Astrocyte (in vitro differentiated cells and primary cell): ENCODE data around the gene PFKFB2. TPM values are rescaled to one million over a fixed set of nuclear protein-coding genes. Genes with fewer than 3 reads are reported as not detected.

Source experiments
- DNase-seq: peaks from one replicate; pipeline ENCODE4 v3.0.0-alpha.2; 2010; ENCODE audit warnings: low read depth
- FAIRE-seq: peaks from 2 replicates; lab custom pipeline; 2011; peaks lifted over from hg19 to GRCh38; lab: Jason Lieb, UNC
- H2AFZ ChIP-seq: 2 replicates; pipeline ENCODE4 v1.6.0; 2012; ENCODE audit warnings: low read depth, low read length, inconsistent platforms
- H3K27ac ChIP-seq: 2 replicates; pipeline ENCODE4 v1.5.1; 2011; ENCODE audit warnings: low read depth, low read length, inconsistent platforms
- H3K27me3 ChIP-seq: 2 replicates; pipeline ENCODE4 v1.6.0; 2011; ENCODE audit warnings: low read length, inconsistent platforms; ENCODE audit not compliant: insufficient read depth
- H3K36me3 ChIP-seq: 2 replicates; pipeline ENCODE4 v1.5.1; 2011; ENCODE audit warnings: low read length, inconsistent platforms; ENCODE audit not compliant: insufficient read depth
- H3K4me1 ChIP-seq: 2 replicates; pipeline ENCODE4 v1.5.1; 2011; ENCODE audit warnings: low read length, inconsistent platforms; ENCODE audit not compliant: insufficient read depth
- H3K4me2 ChIP-seq: 2 replicates; pipeline ENCODE4 v1.6.0; 2012; ENCODE audit warnings: low read length, inconsistent platforms
- H3K4me3 ChIP-seq: 2 replicates; pipeline ENCODE4 v1.5.1; 2011; ENCODE audit warnings: low read depth, mild to moderate bottlenecking, low read length, inconsistent platforms; ENCODE audit not compliant: insufficient read depth
- H3K79me2 ChIP-seq: 2 replicates; pipeline ENCODE4 v1.6.0; 2012; ENCODE audit warnings: mild to moderate bottlenecking, low read length, inconsistent platforms; ENCODE audit not compliant: insufficient read depth
- H3K9ac ChIP-seq: 2 replicates; pipeline ENCODE4 v1.6.0; 2012; ENCODE audit warnings: mild to moderate bottlenecking, low read length, inconsistent platforms
- H3K9me3 ChIP-seq: 2 replicates; pipeline ENCODE4 v1.5.1; 2012; ENCODE audit warnings: low read depth, mild to moderate bottlenecking, low read length, inconsistent platforms; ENCODE audit not compliant: insufficient read depth
- H4K20me1 ChIP-seq: 2 replicates; pipeline ENCODE4 v1.6.0; 2012; ENCODE audit warnings: low read length, inconsistent platforms; ENCODE audit not compliant: insufficient read depth
- H3K27ac Mint-ChIP-seq: one replicate; pipeline ENCODE4 v1.8.0; 2021; ENCODE audit warnings: mild to moderate bottlenecking, mixed read lengths; ENCODE audit not compliant: unreplicated experiment
- H3K27me3 Mint-ChIP-seq: one replicate; pipeline ENCODE4 v1.8.0; 2021; ENCODE audit warnings: low read depth, mixed read lengths; ENCODE audit not compliant: unreplicated experiment
- H3K36me3 Mint-ChIP-seq: one replicate; pipeline ENCODE4 v1.8.0; 2021; ENCODE audit warnings: low read depth, mixed read lengths; ENCODE audit not compliant: unreplicated experiment
- H3K4me1 Mint-ChIP-seq: one replicate; pipeline ENCODE4 v1.8.0; 2021; ENCODE audit warnings: low read depth, mixed read lengths; ENCODE audit not compliant: unreplicated experiment
- H3K4me3 Mint-ChIP-seq: one replicate; pipeline ENCODE4 v1.8.0; 2021; ENCODE audit warnings: mild to moderate bottlenecking, moderate library complexity, mixed read lengths; ENCODE audit not compliant: unreplicated experiment
- H3K9me3 Mint-ChIP-seq: one replicate; pipeline ENCODE4 v1.8.0; 2021; ENCODE audit warnings: mild to moderate bottlenecking, mixed read lengths; ENCODE audit not compliant: unreplicated experiment
- CTCF ChIP-seq: IDR thresholded peaks from 2 replicates; pipeline ENCODE4 v1.5.1; 2011; ENCODE audit warnings: low read depth, mild to moderate bottlenecking, inconsistent platforms, low read length, moderate library complexity; ENCODE audit not compliant: insufficient read depth
- EZH2 ChIP-seq: IDR thresholded peaks from 2 replicates; pipeline ENCODE4 v1.6.1; 2012; ENCODE audit warnings: mild to moderate bottlenecking, low read length, inconsistent platforms; ENCODE audit not compliant: insufficient read depth
- total RNA-seq: library from RNA; stranded (reverse); gene quantifications from 2 replicates; pipeline ENCODE4 v1.2.1, GENCODE V29; 2021

Gene PFKFB2
- total RNA-seq, 1 donor from 2014 or later, result 6.2 TPM

GRCh38 chr1:207017615-207018559, 35.2 kb upstream of the PFKFB2 start:
- H3K27me3 ChIP-seq, result no peaks in the 10 kb centered on the region
- Mint-ChIP-seq H3K36me3 (no peaks in the 10 kb centered on the region), H3K4me1 (peaks cover 11% of the 10 kb centered on the region), H3K4me3 (no peak overlapping the region), H3K27me3 (peaks cover 5% of the 10 kb centered on the region), H3K9me3 (no peaks in the 10 kb centered on the region), H3K27ac (no peak overlapping the region)
- no peaks in the 10 kb centered on the region for H3K79me2 ChIP-seq
- peaks cover 19% of the 10 kb centered on the region for H3K4me1 ChIP-seq
- H3K27ac ChIP-seq, result no peak overlapping the region
- H4K20me1 ChIP-seq, result no peaks in the 10 kb centered on the region
- no peak for DNase-seq
- no peak for FAIRE-seq
- no peaks in the 10 kb centered on the region for H3K9me3 ChIP-seq
- no peak overlapping the region for H2AFZ ChIP-seq
- TF ChIP-seq CTCF (no peak), EZH2 (no peak)
- no peaks in the 10 kb centered on the region for H3K36me3 ChIP-seq
- no peak overlapping the region for H3K9ac ChIP-seq
- H3K4me2 ChIP-seq, result no peak overlapping the region
- no peak overlapping the region for H3K4me3 ChIP-seq

- Histone ChIP-seq H3K79me2 (no peaks in the 10 kb centered on the region), H3K4me3 (no peak overlapping the region), H3K27me3 (no peaks in the 10 kb centered on the region), H3K9me3 (no peaks in the 10 kb centered on the region), H2AFZ (no peak overlapping the region), H3K36me3 (no peaks in the 10 kb centered on the region), H3K27ac (no peak overlapping the region), H3K9ac (no peak overlapping the region), H3K4me1 (peaks cover 19% of the 10 kb centered on the region), H3K4me2 (no peak overlapping the region), H4K20me1 (no peaks in the 10 kb centered on the region)
- DNase-seq (no peak), FAIRE-seq (no peak)
- peaks cover 5% of the 10 kb centered on the region for H3K27me3 Mint-ChIP-seq
- no peaks in the 10 kb centered on the region for H3K9me3 Mint-ChIP-seq
- H3K4me1 Mint-ChIP-seq, result peaks cover 11% of the 10 kb centered on the region
- no peaks in the 10 kb centered on the region for H3K36me3 Mint-ChIP-seq
- no peak overlapping the region for H3K4me3 Mint-ChIP-seq
- TF ChIP-seq EZH2, result no peak
- TF ChIP-seq CTCF, result no peak
- H3K27ac Mint-ChIP-seq, result no peak overlapping the region
Observed at GRCh38 chr1:207018707-207019106, 34.4 kb upstream of the PFKFB2 start.

- DNase-seq, result no peak
- no peaks in the 10 kb centered on the region for H3K36me3 ChIP-seq
- Mint-ChIP-seq H3K36me3 (no peaks in the 10 kb centered on the region), H3K27ac (no peak overlapping the region), H3K4me3 (no peak overlapping the region), H3K27me3 (peaks cover 5% of the 10 kb centered on the region), H3K9me3 (no peaks in the 10 kb centered on the region), H3K4me1 (peaks cover 14% of the 10 kb centered on the region)
- H3K4me2 ChIP-seq, result no peak overlapping the region
- H2AFZ ChIP-seq, result no peak overlapping the region
- FAIRE-seq, result no peak
- H3K79me2 ChIP-seq, result no peaks in the 10 kb centered on the region
- H3K4me3 ChIP-seq, result no peak overlapping the region
- H3K9me3 ChIP-seq, result no peaks in the 10 kb centered on the region
- H3K27me3 ChIP-seq, result no peaks in the 10 kb centered on the region
- H3K27ac ChIP-seq, result no peak overlapping the region
- no peaks in the 10 kb centered on the region for H4K20me1 ChIP-seq
- TF ChIP-seq EZH2 (no peak), CTCF (no peak)
- H3K4me1 ChIP-seq, result peaks cover 22% of the 10 kb centered on the region
- H3K9ac ChIP-seq, result no peak overlapping the region
Observed at GRCh38 chr1:207019161-207019560, 33.9 kb upstream of the PFKFB2 start.
